ENCODE data around the gene DYSF.

Gene DYSF

GRCh38 chr2:71662665-71663394 is 209.5 kb downstream of the DYSF start:
- DNase-seq, result no peak

DNA sequence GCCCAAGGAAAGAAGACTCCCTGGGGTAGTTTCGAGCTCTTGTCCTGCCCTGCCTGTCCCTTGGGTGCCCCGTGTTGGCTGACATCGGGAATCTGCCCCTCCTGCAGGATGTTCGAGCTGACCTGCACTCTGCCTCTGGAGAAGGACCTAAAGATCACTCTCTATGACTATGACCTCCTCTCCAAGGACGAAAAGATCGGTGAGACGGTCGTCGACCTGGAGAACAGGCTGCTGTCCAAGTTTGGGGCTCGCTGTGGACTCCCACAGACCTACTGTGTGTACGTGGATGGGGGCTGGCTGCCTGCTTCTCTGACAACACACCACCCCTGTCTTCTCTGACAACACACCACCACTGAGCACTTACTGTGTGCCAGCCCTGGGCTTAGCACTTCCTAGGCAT is 210.8 kb downstream of the DYSF start:
- no peak for DNase-seq

GRCh38 chr2:71665168-71666093 is 212.1 kb downstream of the DYSF start:
- DNase-seq, result no peak

GRCh38 chr2:71666094-71666474 is 212.7 kb downstream of the DYSF start:
- no peak for DNase-seq

- no peak for DNase-seq
Measured at GRCh38 chr2:71667256-71668182, 214.2 kb downstream of the DYSF start.

GRCh38 chr2:71668326-71669057 is 215.1 kb downstream of the DYSF start:
- no peak for DNase-seq

GRCh38 chr2:71669058-71669456 is 215.7 kb downstream of the DYSF start:
- DNase-seq, result no peak

GRCh38 chr2:71669628-71670429 is 216.5 kb downstream of the DYSF start:
- no peak for DNase-seq

- DNase-seq, result no peak
Measured at GRCh38 chr2:71670430-71670795, 217.1 kb downstream of the DYSF start.

DNA sequence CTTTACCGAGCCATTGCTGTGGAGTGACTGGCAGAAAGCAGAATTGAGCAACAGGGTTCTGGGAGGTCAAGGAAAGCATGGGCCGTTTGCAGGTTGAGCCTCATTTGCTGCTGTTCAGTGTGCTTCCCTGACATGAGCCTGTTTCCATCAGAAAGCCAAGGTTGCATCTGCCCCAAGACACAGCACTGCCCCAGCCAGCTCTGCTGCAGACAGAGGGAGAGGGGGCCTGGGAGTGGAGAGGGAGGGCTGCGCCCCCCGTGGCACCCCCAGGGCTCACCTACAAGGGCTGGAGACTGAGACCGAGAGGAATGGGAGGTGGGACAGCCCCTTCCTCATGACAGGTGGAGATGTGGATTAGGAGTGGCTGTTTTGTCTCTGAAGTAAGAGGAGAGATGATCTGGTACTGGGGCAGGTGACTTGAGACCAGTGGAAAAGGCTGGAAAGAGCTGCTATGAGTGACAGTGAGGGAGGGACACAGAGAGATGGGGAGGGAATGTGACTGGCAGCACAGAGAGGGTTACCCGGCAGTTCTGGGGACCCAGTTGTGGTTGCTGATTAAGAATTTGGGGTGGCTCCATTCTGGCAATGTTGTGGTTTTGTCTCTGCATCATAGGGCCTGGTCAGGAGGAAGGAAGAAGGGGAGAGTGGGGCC is 218.0 kb downstream of the DYSF start:
- no peak for DNase-seq

DNA sequence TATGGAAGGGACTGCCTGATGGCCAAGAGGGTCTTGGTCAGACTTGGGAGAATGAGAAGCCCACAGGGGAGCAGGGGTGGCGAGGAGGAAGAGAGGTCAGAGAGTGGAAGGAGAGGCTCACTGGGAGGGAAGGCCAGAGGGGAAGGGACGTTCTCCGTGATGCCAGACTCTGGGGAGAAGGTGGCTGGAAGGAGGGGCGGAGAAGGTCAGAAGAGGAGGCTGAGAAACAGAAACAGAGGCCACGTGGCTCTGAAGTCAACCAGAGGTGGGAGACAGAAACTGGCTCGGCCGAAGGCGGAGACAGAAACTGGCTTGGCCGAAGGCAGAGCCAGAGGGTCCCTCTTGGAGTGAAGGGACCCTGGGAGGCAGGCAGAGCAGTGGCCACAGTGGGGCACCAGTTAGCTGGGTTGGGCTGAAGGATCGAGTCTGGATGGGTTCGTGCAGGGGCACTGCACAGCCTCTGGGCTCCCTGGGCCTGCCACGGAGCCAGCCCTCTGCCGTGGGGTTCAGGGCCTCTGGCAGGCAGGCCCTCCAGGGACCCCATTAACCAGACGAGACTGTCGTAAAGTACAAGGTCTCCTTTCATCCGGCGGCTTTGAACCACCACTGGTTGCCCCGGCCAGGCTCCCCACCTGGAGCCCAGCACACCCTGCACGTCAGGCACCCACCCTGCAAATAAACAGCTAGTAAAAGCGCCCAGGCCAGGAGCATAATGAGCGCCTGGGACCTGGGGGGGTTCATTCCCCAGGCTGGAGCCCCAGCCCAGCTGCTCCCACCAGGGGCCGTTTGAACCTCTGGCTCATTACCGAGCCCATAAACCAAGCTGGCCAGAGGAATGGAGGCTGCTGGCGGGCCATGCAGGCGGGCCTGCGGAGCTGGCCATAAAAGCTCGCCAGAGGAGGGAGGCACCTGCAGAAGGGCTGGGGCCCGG is 218.8 kb downstream of the DYSF start:
- no peak for DNase-seq

GRCh38 chr2:71672826-71673795 is 219.8 kb downstream of the DYSF start:
- no peak for DNase-seq

- DNase-seq, result no peak
Measured at GRCh38 chr2:71674158-71674851, 220.9 kb downstream of the DYSF start.

DNA sequence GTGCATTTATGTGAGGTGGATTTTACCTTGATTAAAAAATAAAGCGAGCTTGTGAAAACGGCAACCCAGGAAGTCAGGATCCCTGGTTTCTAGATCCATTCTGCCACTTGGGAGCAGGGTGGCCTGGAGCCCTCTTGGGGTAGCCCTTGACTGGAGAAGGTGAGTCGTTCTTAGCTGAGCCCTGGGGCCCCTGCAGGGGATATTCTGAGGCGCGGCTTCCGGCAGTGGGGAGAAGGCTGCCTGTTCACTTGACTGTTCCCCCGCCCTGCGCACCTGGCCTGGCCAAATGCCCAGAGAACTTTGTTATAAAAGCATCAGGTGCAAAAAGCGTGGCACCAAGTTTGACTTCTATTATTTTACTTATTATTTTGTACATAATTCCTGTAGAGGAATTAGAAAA is 221.9 kb downstream of the DYSF start:
- DNase-seq, result no peak

DNA sequence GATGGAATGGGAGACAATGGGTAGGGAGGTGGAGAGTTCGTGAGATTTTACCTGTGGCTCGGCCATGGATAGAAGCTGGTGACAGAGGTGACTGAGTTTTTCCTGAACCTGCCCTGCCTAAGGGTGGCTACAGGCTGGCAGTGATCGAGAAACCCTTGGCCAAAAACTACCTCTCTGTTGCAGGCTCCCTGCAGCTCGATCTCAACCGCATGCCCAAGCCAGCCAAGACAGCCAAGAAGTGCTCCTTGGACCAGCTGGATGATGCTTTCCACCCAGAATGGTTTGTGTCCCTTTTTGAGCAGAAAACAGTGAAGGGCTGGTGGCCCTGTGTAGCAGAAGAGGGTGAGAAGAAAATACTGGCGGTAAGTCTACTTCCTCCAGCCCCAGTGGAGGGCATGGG is 225.5 kb downstream of the DYSF start:
- no peak for DNase-seq

GRCh38 chr2:71679491-71679890 is 226.1 kb downstream of the DYSF start:
- DNase-seq, result no peak

DNA sequence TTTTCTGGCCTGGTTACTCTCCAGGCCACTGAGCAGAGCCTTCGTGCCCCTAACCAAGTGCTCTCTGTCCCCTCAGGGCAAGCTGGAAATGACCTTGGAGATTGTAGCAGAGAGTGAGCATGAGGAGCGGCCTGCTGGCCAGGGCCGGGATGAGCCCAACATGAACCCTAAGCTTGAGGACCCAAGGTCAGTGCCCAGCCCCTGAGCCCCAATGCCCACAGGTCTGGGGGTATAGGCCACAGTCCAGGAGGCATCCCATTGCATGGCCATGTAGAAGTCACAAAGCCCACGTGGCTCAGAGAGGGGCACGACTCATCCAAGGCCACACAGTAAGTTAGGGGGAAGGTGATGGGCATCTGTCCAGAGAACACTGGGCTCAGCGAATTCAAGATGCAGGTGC is 227.6 kb downstream of the DYSF start:
- no peak for DNase-seq

- DNase-seq, result no peak
Measured at GRCh38 chr2:71681626-71682025, 228.3 kb downstream of the DYSF start.

All from NCI-H2029 (cell line).